AG04450 (cell line): ENCODE results near the gene MAFB. TPM values are rescaled to one million over a fixed set of nuclear protein-coding genes. Genes with fewer than 3 reads are reported as not detected.

Experiments
- CTCF ChIA-PET: fragments of 300-600, 350-600 bp; formaldehyde crosslinking; extraction: SDS; loops from one replicate; lab custom pipeline; 2022; ENCODE audit warnings: antibody characterized with exemption, inconsistent platforms; lab: Charles Lee
- POLR2A ChIA-PET: fragments of 350-600 bp; formaldehyde crosslinking; extraction: SDS; loops from one replicate; lab custom pipeline; 2021; ENCODE audit warnings: antibody characterized with exemption, inconsistent platforms; lab: Yijun Ruan, JAX
- DNase-seq: peaks from one replicate; pipeline ENCODE4 v3.0.0-alpha.2; 2011; ENCODE audit warnings: low read depth, low spot score
- H3K27ac ChIP-seq: one replicate; pipeline ENCODE4 v1.5.1; 2012; ENCODE audit warnings: low read depth, low read length, control low read depth
- H3K27me3 ChIP-seq: one replicate; pipeline ENCODE4 v1.6.0; 2012; ENCODE audit warnings: low read length; ENCODE audit not compliant: control insufficient read depth, insufficient read depth
- H3K4me3 ChIP-seq: 2 replicates; pipeline ENCODE4 v1.5.1; 2011; ENCODE audit warnings: mild to moderate bottlenecking, low read depth, low read length, control low read depth
- H3K9me3 ChIP-seq: 2 replicates; pipeline ENCODE4 v1.5.1; 2012; ENCODE audit warnings: low read length; ENCODE audit not compliant: control insufficient read depth, insufficient read depth
- CTCF ChIP-seq: IDR thresholded peaks from 2 replicates; pipeline ENCODE4 v1.5.1; 2011; ENCODE audit warnings: low read depth, low read length, control low read depth, inconsistent platforms
- polyA plus RNA-seq: library from polyadenylated mRNA; depleted of rRNA; stranded (reverse); fragments of >200 nt; gene quantifications from 2 replicates; pipeline ENCODE4 v1.2.3, GENCODE V29; 2011

Gene MAFB
- polyA plus RNA-seq, 1 experiment = 0.10 TPM

GRCh38 chr20:40641809-40642208, 47.2 kb downstream of the MAFB start:
- POLR2A ChIA-PET = no interaction called here

GRCh38 chr20:40641202-40641601, 47.8 kb downstream of the MAFB start:
- POLR2A ChIA-PET = no interaction called here
- CTCF ChIA-PET = no interaction called here
- DNase-seq = no peak
- no peak overlapping the region for H3K4me3 ChIP-seq
- no peaks in the 10 kb centered on the region for H3K27me3 ChIP-seq
- H3K27ac ChIP-seq = no peak overlapping the region
- H3K9me3 ChIP-seq = no peaks in the 10 kb centered on the region
- no peak for TF ChIP-seq CTCF

More at GRCh38 chr20:40641809-40642208, 47.2 kb downstream of the MAFB start:
- H3K9me3 ChIP-seq = no peaks in the 10 kb centered on the region
- no peak overlapping the region for H3K4me3 ChIP-seq
- no peak for TF ChIP-seq CTCF
- CTCF ChIA-PET = no interaction called here
- H3K27ac ChIP-seq = no peak overlapping the region
- no peaks in the 10 kb centered on the region for H3K27me3 ChIP-seq
- DNase-seq = no peak

GRCh38 chr20:40640667-40641066, 48.4 kb downstream of the MAFB start:
- ChIA-PET POLR2A (no interaction called here), CTCF (no interaction called here)
- TF ChIP-seq CTCF = no peak
- H3K27me3 ChIP-seq = no peaks in the 10 kb centered on the region
- no peak overlapping the region for H3K4me3 ChIP-seq
- no peaks in the 10 kb centered on the region for H3K9me3 ChIP-seq
- DNase-seq = no peak
- no peak overlapping the region for H3K27ac ChIP-seq

- H3K4me3 ChIP-seq = no peak overlapping the region
These were observed 49.2 kb downstream of the MAFB start for GRCh38 chr20:40639676-40640355.

More at GRCh38 chr20:40639676-40640355, 49.2 kb downstream of the MAFB start:
- Histone ChIP-seq H3K27me3 (no peaks in the 10 kb centered on the region), H3K27ac (no peak overlapping the region), H3K9me3 (no peaks in the 10 kb centered on the region)
- no peak for TF ChIP-seq CTCF
- ChIA-PET POLR2A (no interaction called here), CTCF (no interaction called here)
- DNase-seq = no peak
